Measurements from ENCODE around the gene YAE1. TPM values are rescaled to one million over a fixed set of nuclear protein-coding genes. Genes with fewer than 3 reads are reported as not detected.

The YAE1 gene
- total RNA-seq, 4 donors from 2014 or later = 10.2 to 16.5 (median 11.7) TPM

- no peak for TF ChIP-seq CTCF (IDR thresholded peaks at IDR 0.05; ENCODE audit: low read depth)
These were observed 37.4 kb upstream of the YAE1 start for GRCh38 chr7:39528849-39529248.

DNA sequence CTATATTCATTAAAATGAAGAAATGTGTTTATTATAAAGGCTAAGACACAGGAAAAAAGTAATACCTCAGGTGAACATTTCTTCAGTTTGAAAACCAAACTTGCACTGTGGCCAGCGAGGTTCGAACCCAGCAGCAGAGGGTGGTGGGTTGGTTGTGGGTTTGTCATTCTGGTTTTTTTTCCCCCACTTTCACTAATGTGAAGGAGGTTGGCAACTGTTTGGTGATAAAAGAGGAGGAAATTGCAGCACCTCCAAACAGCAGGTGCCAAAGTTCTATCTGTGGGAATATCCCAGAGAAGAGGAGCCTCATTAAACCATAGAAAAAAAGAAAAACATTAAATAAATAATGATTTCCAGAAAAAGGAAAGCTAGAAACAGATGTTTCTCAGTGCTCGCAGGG, 36.6 kb upstream of the YAE1 start:
- TF ChIP-seq CTCF (IDR thresholded peaks at IDR 0.05; ENCODE audit: low read depth) = no peak

DNA sequence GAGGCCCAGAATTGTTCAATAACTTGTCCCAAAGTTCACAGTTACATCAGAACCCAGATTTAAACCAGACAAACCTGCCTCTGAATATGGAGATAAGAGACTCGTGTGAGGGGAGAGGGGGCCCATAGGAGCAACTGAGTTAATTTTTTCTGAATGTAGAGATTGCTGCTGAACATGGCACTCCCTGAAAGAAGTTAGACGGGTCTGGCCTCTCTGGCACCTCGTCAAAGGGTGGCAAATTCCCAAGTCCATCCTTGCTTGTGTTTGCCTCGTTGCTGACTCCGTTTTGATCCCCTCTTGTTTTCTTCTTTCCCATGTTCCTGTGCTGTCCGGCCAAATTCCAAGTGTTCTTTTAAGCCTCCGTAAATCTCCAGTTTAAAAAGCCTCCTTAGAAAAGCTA, 35.2 kb upstream of the YAE1 start:
- TF ChIP-seq CTCF (IDR thresholded peaks at IDR 0.05; ENCODE audit: low read depth) = no peak

GRCh38 chr7:39531818-39532217, 34.4 kb upstream of the YAE1 start:
- TF ChIP-seq CTCF (IDR thresholded peaks at IDR 0.05; ENCODE audit: low read depth) = no peak

GRCh38 chr7:39532832-39533231, 33.4 kb upstream of the YAE1 start:
- no peak for TF ChIP-seq CTCF (IDR thresholded peaks at IDR 0.05; ENCODE audit: low read depth)

- no peak for TF ChIP-seq CTCF (IDR thresholded peaks at IDR 0.05; ENCODE audit: low read depth)
These were observed 31.6 kb upstream of the YAE1 start for GRCh38 chr7:39534599-39534998.

- no peak for TF ChIP-seq CTCF (IDR thresholded peaks at IDR 0.05; ENCODE audit: low read depth)
These were observed 31.1 kb upstream of the YAE1 start for GRCh38 chr7:39535064-39535463.

All from subcutaneous adipose tissue (tissue), 4 donors.